ENCODE results near the gene MSANTD7.

MSANTD7 gene

GRCh38 chr10:14843327-14843988, 5.4 kb downstream of the MSANTD7 start:
- no peak overlapping the region for H3K9ac ChIP-seq (ENCODE audit: low read length)
- no peaks in the 10 kb centered on the region for H3K27me3 ChIP-seq (ENCODE audit: insufficient read depth, low read length)
- no peaks in the 10 kb centered on the region for H3K9me3 ChIP-seq (ENCODE audit: low read length)
- no peaks in the 10 kb centered on the region for H3K9me2 ChIP-seq (ENCODE audit: low read depth, low read length)
- H3K79me2 ChIP-seq (ENCODE audit: insufficient read depth, low read length): peaks cover 24% of the 10 kb centered on the region
- no peaks in the 10 kb centered on the region for H4K20me1 ChIP-seq (ENCODE audit: insufficient read depth, low read length)
- H3K4me2 ChIP-seq (ENCODE audit: low read length): no peak overlapping the region
- peaks cover 68% of the 10 kb centered on the region for H3K36me3 ChIP-seq (ENCODE audit: insufficient read depth, low read length)
- H2AFZ ChIP-seq (ENCODE audit: low read length): no peak overlapping the region
- no peak overlapping the region for H3K27ac ChIP-seq (ENCODE audit: low read depth, low read length, poor library complexity, severe bottlenecking)
- H3F3A ChIP-seq (ENCODE audit: insufficient read depth, low read length): no peaks in the 10 kb centered on the region
- no peak overlapping the region for H3K4me3 ChIP-seq (ENCODE audit: low read depth, low read length, poor library complexity, severe bottlenecking)
- TF ChIP-seq CTCF (IDR thresholded peaks at IDR 0.05; ENCODE audit: low read length) (no peak), EZH2 (IDR thresholded peaks at IDR 0.05; ENCODE audit: borderline replicate concordance, low read length) (no peak)
- peaks cover 9% of the 10 kb centered on the region for H3K4me1 ChIP-seq (ENCODE audit: insufficient read depth, low read length, severe bottlenecking)

- H3K79me2 ChIP-seq (ENCODE audit: insufficient read depth, low read length): peaks cover 9% of the 10 kb centered on the region
- TF ChIP-seq EZH2 (IDR thresholded peaks at IDR 0.05; ENCODE audit: borderline replicate concordance, low read length) (no peak), CTCF (IDR thresholded peaks at IDR 0.05; ENCODE audit: low read length) (no peak)
- H3K36me3 ChIP-seq (ENCODE audit: insufficient read depth, low read length): peaks cover 80% of the 10 kb centered on the region
- H3K4me3 ChIP-seq (ENCODE audit: low read depth, low read length, poor library complexity, severe bottlenecking): no peak overlapping the region
- no peak overlapping the region for H3K4me2 ChIP-seq (ENCODE audit: low read length)
- no peaks in the 10 kb centered on the region for H3F3A ChIP-seq (ENCODE audit: insufficient read depth, low read length)
- H3K27me3 ChIP-seq (ENCODE audit: insufficient read depth, low read length): no peaks in the 10 kb centered on the region
- H3K9ac ChIP-seq (ENCODE audit: low read length): no peak overlapping the region
- no peak overlapping the region for H2AFZ ChIP-seq (ENCODE audit: low read length)
- H3K9me2 ChIP-seq (ENCODE audit: low read depth, low read length): no peaks in the 10 kb centered on the region
- no peak overlapping the region for H3K27ac ChIP-seq (ENCODE audit: low read depth, low read length, poor library complexity, severe bottlenecking)
- H3K4me1 ChIP-seq (ENCODE audit: insufficient read depth, low read length, severe bottlenecking): no peaks in the 10 kb centered on the region
- no peaks in the 10 kb centered on the region for H4K20me1 ChIP-seq (ENCODE audit: insufficient read depth, low read length)
- no peaks in the 10 kb centered on the region for H3K9me3 ChIP-seq (ENCODE audit: low read length)
Measured at GRCh38 chr10:14844948-14845347, 6.8 kb downstream of the MSANTD7 start.

GRCh38 chr10:14852236-14852635, 14.1 kb downstream of the MSANTD7 start:
- peaks cover 79% of the 10 kb centered on the region for H3K36me3 ChIP-seq (ENCODE audit: insufficient read depth, low read length)
- no peak overlapping the region for H3K4me2 ChIP-seq (ENCODE audit: low read length)
- no peak overlapping the region for H3K9ac ChIP-seq (ENCODE audit: low read length)
- peaks cover 1% of the 10 kb centered on the region for H3K4me1 ChIP-seq (ENCODE audit: insufficient read depth, low read length, severe bottlenecking)
- no peak overlapping the region for H3K27ac ChIP-seq (ENCODE audit: low read depth, low read length, poor library complexity, severe bottlenecking)
- H2AFZ ChIP-seq (ENCODE audit: low read length): no peak overlapping the region
- no peaks in the 10 kb centered on the region for H3K79me2 ChIP-seq (ENCODE audit: insufficient read depth, low read length)
- no peaks in the 10 kb centered on the region for H3K9me2 ChIP-seq (ENCODE audit: low read depth, low read length)
- no peaks in the 10 kb centered on the region; the same call in 1 of the 2 replicates for H3F3A ChIP-seq (ENCODE audit: insufficient read depth, low read length)
- H3K4me3 ChIP-seq (ENCODE audit: low read depth, low read length, poor library complexity, severe bottlenecking): no peak overlapping the region
- no peaks in the 10 kb centered on the region for H4K20me1 ChIP-seq (ENCODE audit: insufficient read depth, low read length)
- H3K9me3 ChIP-seq (ENCODE audit: low read length): no peaks in the 10 kb centered on the region
- H3K27me3 ChIP-seq (ENCODE audit: insufficient read depth, low read length): no peaks in the 10 kb centered on the region
- no peak for TF ChIP-seq EZH2 (IDR thresholded peaks at IDR 0.05; ENCODE audit: borderline replicate concordance, low read length)
- no peak for TF ChIP-seq CTCF (IDR thresholded peaks at IDR 0.05; ENCODE audit: low read length)
